Activated CD4-positive, CD25-positive, alpha-beta regulatory T cell treated with anti-CD3 and anti-CD28 coated beads, Interleukin-2, amount 50 U/mL, for 16 hours (primary cell): ENCODE measurements around the gene MATK.
"Not testable (repeated sequence)": the region's sequence is repeated elsewhere in the genome, so short reads cannot be mapped to it uniquely, and the experiment has no call there.

Source experiments
- DNase-seq: peaks from one replicate; pipeline ENCODE4 v3.0.0-alpha.2; 2020; ENCODE audit warnings: low read depth, low spot score

Gene MATK

GRCh38 chr19:3816148-3816547 is 30.0 kb upstream of the MATK start:
- DNase-seq, result not testable (repeated sequence)

- no peak for DNase-seq
These were observed 28.5 kb upstream of the MATK start for GRCh38 chr19:3814648-3815047.

DNA sequence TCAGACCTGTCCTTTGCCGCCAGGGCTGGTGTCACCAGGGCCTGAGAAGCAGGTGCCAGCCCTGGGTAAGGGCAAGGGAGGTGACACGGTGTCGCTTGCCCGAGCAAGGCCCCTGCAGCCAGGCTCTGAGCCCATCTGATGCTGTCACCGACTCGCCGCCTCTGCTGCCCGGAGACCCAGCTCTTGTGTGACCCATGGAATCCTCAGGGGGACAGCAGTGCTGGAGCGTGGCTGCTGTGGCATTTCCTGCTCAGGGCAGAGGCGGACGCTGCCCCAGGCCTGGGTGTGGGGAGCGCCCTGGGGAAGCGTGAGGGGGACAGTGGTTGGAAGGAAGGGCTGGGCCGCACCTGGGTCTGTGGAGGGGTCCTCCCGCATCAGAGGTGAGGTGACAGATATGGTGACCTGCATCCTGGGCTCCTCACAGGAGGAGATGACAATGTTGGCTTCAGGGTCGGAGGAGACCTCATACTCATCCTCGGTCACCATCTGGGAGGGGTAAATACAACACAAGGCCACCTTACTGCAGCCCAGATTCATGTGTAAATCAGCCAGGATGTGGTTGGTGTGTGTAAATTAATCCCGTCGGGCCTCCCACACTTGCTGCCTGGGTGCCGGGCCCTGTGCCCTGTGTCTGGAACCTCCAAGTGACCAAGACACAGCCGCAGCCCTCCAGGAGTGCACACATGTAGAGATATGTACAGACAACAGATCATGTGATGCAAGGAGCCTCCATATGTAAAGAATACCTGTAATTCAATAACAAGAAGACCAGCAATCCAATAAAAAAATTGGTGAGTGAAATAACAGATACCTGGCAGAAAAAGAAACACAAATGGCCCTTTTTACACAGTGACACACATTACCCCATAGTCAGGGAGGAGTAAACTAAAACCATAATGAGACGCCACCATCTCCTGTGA is 27.6 kb upstream of the MATK start:
- no peak for DNase-seq

- DNase-seq, result no peak
These were observed 24.7 kb upstream of the MATK start for GRCh38 chr19:3810708-3811355.

GRCh38 chr19:3809881-3810707 is 23.9 kb upstream of the MATK start:
- DNase-seq, result no peak

GRCh38 chr19:3808420-3809143 is 22.4 kb upstream of the MATK start:
- DNase-seq, result no peak

DNA sequence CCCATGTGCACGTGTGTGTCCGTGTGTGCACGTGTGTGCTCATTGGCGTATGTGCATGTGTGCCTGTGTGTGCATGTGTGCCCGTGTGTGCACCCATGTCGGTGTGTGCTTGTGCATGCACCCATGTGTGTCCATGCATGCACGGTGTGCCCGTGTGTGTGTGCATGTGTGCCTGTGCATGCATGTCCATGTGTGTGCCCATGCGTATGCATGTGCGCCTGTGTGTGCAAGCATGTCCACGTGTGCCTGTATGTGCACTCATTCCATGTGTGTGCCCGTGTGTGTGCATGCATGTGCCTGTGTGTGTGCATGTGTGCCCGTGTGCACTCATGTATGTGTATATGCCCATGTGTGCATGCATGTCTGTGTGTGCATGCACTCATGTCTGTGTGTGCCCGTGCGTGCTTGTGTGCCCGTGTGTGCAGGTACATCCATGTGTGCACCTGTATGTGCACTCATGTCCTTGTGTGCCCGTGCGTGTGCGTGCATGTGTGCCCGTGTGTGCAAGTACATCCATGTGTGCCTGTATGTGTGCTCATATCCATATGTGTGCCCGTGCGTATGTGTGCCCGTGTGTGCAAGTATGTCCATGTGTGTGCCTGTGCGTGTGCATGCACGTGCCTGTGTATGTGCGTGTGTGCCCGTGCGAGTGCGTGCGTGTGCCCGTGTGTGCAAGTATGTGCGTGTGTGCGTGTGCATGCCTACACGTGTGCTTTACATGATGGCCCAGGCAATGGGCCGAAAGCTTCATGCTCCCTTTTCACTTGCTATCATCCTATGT is 21.6 kb upstream of the MATK start:
- no peak for DNase-seq

GRCh38 chr19:3807131-3807480 is 20.9 kb upstream of the MATK start:
- DNase-seq, result no peak

DNA sequence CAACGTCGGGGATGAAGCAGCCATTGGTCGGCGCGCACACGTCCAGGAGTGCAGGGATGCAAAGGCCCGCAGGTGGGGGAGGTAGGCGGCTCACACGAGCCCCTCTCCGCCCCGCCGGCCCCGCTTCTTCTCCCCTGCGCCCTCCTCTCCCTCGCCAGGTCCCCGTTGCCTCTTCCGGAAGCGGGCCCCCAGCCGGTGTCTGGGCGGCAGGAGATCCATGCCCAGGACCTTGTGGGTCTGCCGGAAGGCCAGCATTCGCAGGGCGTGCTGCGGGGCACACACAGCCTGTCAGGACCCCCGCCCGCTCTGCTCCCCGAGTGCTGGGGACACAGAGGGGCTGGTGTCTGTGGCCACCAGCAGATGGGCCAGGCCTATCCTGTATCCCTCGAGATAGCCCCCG is 19.7 kb upstream of the MATK start:
- no peak for DNase-seq

DNA sequence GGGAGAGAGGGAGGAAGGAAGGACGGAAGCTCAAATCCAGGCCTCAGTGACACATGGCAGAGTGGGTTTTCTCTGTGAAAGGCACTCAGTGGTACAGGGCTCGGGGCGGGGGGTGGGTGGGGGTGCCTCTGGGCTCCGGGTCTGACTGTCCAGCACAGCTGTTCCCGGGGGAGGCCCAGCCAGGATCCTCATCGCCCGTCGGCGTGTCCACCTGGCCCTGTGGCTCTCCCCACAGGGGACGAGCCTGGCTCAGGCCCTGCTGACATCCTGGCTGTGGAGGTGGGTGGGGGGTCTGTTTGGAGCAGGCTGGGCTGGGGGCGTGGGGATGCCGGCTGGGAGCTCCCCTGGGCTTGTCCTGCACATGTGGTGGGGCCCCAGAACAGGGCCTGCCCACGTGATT is 18.2 kb upstream of the MATK start:
- no peak for DNase-seq

GRCh38 chr19:3803986-3804385 is 17.8 kb upstream of the MATK start:
- no peak for DNase-seq

DNA sequence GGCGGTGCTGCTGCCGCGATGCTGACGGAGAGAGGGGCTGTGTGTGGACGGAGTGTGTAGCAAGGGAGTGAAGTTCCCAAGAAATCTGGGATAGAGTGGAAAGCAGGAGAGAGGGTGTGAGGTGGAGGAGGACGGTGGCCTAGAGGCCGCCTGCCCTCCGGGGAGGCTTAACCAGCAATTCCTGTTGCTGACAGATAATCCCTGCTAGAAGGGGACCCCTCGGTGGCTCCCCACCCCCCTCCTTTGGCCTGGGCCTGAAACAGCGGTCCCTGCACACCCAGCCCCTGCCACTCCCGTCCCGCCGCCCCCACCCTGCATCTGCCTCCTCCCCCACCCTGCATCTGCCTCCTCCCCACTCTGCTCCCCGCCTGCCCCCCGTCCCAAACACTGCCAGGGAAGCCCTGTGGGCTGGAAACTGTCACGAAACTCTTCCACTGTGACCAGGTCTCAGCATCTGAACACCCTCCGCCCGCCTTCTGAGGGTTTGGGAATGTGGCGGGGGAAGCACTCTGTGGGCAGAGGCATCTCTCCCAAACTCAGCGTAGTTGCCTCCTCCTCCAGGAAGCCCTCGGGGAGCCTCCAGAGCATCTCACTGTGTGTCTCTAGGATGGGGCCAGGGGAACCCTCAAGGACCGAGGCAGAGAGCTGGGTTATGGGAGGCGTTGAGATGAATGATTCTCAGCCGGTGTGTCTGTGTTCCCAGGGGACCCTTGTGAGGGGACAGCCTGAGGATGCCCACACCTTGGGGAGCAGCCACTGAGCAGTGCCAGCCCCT is 17.1 kb upstream of the MATK start:
- no peak for DNase-seq

DNA sequence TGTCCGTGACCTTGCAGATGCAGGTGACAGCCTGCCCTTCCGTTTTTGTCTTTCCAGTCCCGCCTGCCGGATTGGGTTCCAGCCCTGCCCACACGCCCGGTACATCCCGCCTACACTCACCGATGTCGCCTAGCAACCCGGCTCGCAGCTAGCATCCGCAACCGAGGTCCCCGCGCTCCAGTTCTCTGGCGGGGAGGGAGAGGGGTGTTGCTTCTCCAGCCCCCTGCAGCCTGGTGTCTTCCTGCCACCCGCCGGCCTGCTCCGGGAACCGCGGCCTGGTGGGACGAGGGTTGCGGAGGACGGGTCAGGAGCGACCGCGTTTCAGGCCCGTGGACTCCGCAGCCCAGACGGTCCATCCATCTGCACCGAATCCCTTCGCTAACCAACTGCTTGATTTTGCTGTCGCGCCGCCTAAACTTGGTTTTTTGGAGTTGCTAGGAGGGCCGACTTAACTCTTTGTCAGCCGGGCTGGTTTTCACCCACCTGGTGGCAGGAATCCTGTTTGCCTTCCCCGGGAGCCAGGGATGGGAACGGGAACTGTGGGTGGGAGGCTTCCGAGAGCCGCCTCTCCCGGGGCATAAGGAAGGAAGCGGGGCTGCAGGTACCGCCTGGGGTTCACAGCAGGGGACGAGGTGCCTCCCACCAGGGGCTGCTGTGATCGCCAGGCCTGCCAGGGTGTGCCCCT is 15.4 kb upstream of the MATK start:
- no peak for DNase-seq

DNA sequence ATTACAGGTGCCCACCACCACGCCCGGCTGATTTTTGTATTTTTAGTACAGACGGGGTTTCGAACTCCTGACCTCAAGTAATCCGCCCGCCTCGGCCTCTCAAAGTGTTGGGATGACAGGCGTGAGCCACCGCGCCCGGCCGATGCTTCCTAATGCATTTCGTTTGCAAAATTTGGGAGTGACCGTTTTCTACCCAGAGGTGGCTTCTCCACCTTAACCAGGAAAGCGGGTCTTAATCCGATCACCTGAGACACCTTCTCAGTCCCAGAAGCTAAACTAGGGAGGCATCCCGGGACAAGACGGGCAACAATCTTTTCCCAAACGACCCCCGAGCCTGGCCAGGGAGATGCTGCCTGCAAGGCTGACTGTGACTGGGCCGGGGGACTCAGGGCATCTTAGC is 14.8 kb upstream of the MATK start:
- DNase-seq, result no peak

DNA sequence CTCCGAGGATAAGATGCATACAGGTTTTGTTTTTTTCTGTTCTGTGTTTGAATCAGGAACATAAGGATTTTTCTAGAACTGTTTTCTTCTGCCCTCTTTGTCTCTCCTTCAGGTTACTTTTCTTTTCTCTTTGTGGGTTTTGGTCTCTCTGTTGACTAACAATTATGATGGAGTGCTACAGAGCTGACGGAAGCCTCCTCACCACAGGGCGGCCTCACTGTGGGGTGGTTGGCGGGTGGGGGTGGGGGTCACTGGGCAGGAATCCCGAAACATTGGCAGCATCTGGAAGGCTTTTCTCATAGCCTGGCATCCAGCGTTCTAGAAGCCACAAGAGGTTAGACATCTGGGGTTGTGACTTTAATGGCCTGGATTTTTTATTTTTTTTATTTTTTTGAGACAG is 12.0 kb upstream of the MATK start:
- no peak for DNase-seq

GRCh38 chr19:3796358-3796757 is 10.2 kb upstream of the MATK start:
- DNase-seq, result no peak

DNA sequence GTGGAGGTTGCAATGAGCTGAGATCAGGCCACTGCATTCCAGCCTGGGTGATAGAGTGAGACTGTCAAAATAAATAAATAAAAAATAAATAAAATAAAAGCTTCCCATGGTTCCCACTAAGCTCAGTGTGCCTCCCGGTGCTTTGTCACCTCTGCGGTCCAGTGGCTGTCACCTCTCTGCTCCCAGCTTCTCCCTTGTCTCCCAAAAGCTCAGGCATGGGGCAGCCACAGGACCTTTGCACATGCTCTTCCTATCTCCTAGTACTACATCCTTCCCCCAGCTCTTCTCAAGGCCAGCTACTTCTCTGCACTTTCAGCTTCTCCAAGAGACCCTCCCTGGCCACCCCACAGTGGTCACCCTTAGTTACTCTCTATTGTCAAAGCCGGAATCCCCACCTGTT is 7.6 kb upstream of the MATK start:
- DNase-seq, result no peak

GRCh38 chr19:3792114-3792513 is 5.9 kb upstream of the MATK start:
- DNase-seq, result no peak

DNA sequence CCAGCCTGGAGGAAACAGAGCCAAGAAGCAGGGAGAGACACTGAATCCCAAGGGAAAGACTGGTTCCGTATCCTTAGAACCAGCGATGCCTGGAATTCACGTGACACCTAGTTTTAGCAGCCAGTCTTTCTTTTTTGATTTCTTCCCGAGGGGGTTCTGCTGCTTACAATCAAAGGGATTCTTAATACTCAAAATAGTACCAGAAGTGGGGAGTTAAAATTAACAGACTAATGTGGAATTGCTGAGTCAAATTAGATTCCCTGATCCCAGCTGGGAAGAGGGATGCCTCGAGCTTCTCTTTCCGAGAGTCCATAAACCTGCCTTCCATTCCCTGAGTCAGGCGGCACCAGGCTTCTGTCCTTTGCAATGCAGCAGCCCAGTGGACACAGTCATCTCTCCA is 4.8 kb upstream of the MATK start:
- DNase-seq, result no peak
